Measurements from ENCODE around the gene LARP4.

DNA sequence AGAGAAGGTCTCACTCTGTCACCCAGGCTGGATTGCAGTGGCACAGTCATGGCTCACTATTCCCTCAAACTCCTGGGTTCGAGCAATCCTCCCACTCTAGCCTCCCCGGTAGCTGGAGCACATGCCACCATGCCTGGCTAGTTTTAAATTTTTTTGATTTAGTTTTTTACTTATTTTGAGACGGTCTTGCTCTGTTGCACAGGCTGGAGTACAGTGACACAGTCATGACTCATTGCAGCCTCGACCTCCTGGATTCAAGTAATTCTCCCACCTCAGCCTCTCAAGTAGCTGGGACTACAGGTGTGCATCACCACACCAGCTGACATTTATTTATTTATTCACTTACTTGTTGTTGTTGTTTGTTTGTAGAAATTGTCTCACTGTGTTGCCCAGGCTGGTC is 81.9 kb downstream of the LARP4 start:
- no peak for TF ChIP-seq POLR2AphosphoS5 (IDR thresholded peaks at IDR 0.05; ENCODE audit: low read depth)
- TF ChIP-seq, protein P1, sequence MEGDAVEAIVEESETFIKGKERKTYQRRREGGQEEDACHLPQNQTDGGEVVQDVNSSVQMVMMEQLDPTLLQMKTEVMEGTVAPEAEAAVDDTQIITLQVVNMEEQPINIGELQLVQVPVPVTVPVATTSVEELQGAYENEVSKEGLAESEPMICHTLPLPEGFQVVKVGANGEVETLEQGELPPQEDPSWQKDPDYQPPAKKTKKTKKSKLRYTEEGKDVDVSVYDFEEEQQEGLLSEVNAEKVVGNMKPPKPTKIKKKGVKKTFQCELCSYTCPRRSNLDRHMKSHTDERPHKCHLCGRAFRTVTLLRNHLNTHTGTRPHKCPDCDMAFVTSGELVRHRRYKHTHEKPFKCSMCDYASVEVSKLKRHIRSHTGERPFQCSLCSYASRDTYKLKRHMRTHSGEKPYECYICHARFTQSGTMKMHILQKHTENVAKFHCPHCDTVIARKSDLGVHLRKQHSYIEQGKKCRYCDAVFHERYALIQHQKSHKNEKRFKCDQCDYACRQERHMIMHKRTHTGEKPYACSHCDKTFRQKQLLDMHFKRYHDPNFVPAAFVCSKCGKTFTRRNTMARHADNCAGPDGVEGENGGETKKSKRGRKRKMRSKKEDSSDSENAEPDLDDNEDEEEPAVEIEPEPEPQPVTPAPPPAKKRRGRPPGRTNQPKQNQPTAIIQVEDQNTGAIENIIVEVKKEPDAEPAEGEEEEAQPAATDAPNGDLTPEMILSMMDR (conservative IDR thresholded peaks at IDR 0.05; ENCODE audit: low read depth in 2 of 2) = no peak
- TF ChIP-seq, protein P2, sequence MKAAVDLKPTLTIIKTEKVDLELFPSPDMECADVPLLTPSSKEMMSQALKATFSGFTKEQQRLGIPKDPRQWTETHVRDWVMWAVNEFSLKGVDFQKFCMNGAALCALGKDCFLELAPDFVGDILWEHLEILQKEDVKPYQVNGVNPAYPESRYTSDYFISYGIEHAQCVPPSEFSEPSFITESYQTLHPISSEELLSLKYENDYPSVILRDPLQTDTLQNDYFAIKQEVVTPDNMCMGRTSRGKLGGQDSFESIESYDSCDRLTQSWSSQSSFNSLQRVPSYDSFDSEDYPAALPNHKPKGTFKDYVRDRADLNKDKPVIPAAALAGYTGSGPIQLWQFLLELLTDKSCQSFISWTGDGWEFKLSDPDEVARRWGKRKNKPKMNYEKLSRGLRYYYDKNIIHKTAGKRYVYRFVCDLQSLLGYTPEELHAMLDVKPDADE (IDR thresholded peaks at IDR 0.05) = no peak
- TF ChIP-seq CREB1 (CRISPR knock-in tag; IDR thresholded peaks at IDR 0.05; ENCODE audit: low read depth) = no peak
- TF ChIP-seq, protein P3, sequence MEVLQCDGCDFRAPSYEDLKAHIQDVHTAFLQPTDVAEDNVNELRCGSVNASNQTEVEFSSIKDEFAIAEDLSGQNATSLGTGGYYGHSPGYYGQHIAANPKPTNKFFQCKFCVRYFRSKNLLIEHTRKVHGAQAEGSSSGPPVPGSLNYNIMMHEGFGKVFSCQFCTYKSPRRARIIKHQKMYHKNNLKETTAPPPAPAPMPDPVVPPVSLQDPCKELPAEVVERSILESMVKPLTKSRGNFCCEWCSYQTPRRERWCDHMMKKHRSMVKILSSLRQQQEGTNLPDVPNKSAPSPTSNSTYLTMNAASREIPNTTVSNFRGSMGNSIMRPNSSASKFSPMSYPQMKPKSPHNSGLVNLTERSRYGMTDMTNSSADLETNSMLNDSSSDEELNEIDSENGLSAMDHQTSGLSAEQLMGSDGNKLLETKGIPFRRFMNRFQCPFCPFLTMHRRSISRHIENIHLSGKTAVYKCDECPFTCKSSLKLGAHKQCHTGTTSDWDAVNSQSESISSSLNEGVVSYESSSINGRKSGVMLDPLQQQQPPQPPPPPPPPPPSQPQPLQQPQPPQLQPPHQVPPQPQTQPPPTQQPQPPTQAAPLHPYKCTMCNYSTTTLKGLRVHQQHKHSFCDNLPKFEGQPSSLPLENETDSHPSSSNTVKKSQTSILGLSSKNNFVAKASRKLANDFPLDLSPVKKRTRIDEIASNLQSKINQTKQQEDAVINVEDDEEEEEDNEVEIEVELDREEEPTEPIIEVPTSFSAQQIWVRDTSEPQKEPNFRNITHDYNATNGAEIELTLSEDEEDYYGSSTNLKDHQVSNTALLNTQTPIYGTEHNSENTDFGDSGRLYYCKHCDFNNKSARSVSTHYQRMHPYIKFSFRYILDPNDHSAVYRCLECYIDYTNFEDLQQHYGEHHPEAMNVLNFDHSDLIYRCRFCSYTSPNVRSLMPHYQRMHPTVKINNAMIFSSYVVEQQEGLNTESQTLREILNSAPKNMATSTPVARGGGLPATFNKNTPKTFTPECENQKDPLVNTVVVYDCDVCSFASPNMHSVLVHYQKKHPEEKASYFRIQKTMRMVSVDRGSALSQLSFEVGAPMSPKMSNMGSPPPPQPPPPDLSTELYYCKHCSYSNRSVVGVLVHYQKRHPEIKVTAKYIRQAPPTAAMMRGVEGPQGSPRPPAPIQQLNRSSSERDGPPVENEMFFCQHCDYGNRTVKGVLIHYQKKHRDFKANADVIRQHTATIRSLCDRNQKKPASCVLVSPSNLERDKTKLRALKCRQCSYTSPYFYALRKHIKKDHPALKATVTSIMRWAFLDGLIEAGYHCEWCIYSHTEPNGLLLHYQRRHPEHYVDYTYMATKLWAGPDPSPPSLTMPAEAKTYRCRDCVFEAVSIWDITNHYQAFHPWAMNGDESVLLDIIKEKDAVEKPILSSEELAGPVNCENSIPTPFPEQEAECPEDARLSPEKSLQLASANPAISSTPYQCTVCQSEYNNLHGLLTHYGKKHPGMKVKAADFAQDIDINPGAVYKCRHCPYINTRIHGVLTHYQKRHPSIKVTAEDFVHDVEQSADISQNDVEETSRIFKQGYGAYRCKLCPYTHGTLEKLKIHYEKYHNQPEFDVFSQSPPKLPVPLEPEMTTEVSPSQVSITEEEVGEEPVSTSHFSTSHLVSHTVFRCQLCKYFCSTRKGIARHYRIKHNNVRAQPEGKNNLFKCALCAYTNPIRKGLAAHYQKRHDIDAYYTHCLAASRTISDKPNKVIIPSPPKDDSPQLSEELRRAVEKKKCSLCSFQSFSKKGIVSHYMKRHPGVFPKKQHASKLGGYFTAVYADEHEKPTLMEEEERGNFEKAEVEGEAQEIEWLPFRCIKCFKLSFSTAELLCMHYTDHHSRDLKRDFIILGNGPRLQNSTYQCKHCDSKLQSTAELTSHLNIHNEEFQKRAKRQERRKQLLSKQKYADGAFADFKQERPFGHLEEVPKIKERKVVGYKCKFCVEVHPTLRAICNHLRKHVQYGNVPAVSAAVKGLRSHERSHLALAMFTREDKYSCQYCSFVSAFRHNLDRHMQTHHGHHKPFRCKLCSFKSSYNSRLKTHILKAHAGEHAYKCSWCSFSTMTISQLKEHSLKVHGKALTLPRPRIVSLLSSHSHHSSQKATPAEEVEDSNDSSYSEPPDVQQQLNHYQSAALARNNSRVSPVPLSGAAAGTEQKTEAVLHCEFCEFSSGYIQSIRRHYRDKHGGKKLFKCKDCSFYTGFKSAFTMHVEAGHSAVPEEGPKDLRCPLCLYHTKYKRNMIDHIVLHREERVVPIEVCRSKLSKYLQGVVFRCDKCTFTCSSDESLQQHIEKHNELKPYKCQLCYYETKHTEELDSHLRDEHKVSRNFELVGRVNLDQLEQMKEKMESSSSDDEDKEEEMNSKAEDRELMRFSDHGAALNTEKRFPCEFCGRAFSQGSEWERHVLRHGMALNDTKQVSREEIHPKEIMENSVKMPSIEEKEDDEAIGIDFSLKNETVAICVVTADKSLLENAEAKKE (CRISPR knock-in tag; IDR thresholded peaks at IDR 0.05) = no peak
- TF ChIP-seq, protein P4, sequence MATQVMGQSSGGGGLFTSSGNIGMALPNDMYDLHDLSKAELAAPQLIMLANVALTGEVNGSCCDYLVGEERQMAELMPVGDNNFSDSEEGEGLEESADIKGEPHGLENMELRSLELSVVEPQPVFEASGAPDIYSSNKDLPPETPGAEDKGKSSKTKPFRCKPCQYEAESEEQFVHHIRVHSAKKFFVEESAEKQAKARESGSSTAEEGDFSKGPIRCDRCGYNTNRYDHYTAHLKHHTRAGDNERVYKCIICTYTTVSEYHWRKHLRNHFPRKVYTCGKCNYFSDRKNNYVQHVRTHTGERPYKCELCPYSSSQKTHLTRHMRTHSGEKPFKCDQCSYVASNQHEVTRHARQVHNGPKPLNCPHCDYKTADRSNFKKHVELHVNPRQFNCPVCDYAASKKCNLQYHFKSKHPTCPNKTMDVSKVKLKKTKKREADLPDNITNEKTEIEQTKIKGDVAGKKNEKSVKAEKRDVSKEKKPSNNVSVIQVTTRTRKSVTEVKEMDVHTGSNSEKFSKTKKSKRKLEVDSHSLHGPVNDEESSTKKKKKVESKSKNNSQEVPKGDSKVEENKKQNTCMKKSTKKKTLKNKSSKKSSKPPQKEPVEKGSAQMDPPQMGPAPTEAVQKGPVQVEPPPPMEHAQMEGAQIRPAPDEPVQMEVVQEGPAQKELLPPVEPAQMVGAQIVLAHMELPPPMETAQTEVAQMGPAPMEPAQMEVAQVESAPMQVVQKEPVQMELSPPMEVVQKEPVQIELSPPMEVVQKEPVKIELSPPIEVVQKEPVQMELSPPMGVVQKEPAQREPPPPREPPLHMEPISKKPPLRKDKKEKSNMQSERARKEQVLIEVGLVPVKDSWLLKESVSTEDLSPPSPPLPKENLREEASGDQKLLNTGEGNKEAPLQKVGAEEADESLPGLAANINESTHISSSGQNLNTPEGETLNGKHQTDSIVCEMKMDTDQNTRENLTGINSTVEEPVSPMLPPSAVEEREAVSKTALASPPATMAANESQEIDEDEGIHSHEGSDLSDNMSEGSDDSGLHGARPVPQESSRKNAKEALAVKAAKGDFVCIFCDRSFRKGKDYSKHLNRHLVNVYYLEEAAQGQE (IDR thresholded peaks at IDR 0.05; ENCODE audit: unreplicated experiment) = no peak
- no peak for TF ChIP-seq EZH2phosphoT487 (IDR thresholded peaks at IDR 0.05; ENCODE audit: unreplicated experiment)
- TF ChIP-seq EZH2 (IDR thresholded peaks at IDR 0.05; ENCODE audit: low read depth, unreplicated experiment) = no peak
- TF ChIP-seq JUNB (IDR thresholded peaks at IDR 0.05; ENCODE audit: unreplicated experiment) = no peak
